CD4-positive, alpha-beta T cell treated with Interleukin-17A for 1 hour (primary cell): ENCODE results near the gene MYH9.

ENCODE experiments used
- DNase-seq: peaks from one replicate; pipeline ENCODE4 v3.0.0-alpha.2; 2020

MYH9 gene

GRCh38 chr22:36344106-36344827, 43.5 kb downstream of the MYH9 start:
- DNase-seq, result no peak

DNA sequence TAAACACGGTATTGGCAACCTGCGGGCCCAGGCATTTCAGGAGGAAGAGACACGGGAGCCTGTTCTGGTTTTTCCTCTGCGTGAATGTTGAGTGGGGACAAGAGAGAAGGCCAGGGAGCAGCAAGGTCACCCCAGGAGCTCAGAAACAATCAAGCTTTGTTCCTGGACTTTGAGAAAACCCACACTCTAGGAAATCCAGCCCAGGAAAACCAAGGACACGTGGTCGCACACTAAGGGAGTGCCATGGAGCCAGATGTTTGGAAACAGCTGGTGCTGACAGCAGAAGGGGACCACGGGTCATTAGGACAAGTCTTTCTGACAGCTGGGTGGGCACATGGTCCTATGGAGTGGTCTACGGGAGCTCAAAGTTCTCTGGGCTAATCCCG, 44.1 kb downstream of the MYH9 start:
- DNase-seq, result no peak

- no peak for DNase-seq
These were observed 44.6 kb downstream of the MYH9 start for GRCh38 chr22:36343070-36343719.

- no peak for DNase-seq
These were observed 46.1 kb downstream of the MYH9 start for GRCh38 chr22:36341640-36342041.

- no peak for DNase-seq
These were observed 47.1 kb downstream of the MYH9 start for GRCh38 chr22:36340621-36341020.

GRCh38 chr22:36339171-36340065, 48.3 kb downstream of the MYH9 start:
- DNase-seq, result no peak

- no peak for DNase-seq
These were observed 50.2 kb downstream of the MYH9 start for GRCh38 chr22:36337365-36338130.

DNA sequence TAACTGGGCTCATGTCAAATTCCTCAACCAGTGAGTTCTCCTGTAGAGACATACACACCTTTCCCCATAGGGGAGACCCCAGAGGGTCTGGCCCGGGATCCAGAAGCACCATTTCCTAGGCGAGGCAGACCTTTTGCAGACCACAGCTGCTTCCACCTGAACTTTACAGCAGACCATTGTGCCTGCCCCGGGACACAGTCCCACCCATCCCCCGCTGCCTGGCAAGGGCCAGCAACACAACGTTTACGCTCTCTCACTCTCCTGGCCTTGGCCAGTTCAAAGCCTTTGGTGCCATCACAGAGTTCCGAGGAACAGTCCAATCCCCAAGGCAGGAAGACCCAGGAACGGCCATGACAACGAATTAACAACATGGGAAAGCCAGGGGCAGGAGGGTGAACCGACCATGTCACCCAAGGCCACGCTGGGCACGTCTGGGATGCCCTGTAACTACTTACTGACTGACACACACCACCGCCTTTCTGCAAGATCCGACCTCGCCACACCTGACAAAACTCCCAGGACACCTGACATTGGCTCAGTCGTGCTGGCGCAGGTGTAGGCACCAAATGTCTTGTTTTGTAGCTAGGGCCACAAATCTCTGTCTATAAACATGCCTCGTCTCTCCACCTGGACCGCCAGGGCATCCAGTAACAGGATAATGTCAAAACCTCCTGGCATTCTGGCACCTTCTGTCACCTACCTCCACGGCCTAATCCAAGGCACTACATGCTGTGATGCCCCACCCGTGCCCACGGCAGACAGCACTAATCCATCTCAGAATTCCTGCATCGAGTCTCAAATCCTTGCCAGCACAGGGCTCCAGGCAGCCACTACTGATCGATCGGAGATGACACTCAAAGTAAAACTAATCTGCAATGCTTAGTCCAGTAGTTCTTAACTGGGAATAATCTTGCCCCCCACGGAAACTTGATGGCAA, 51.3 kb downstream of the MYH9 start:
- DNase-seq, result no peak

- peak; percentile 33 for DNase-seq
These were observed 52.1 kb downstream of the MYH9 start for GRCh38 chr22:36335621-36336020.

DNA sequence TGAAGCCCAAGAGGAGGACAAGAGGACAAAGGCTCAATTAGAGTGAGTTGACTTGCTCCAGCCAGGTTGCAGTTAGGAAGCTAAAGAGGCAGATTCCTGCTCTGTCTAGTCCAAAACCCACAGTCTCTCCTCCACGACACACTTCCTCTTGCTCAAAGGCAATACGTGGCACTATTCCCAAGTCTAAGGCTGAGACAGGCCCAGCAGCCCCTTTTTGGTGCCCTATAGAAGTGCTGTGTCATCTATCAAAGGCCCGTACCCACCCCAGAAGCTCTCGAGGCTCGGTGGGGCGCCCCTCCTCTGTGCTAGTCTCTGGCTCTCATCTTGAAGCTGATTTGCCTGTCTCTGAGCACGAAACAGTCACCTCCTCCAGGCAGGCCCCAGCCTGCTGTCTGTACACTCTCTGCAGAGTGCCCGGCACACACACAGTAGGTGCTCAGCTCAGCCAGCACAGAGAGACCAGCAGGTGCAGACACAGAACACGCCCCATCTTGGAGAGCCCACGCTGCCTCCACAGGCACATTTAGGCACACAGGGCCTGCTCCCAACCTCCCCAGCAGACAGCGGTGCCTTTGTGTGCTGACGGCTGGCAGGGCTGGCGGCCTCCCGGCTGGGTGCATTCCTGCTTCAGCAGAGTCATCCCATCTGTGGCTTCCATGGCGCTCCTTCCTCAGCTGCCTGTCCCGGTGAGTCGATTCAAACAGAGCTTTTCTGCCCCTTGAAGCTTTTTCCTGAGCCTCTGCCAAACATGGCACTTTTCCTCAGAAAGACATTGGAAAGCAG, 52.8 kb downstream of the MYH9 start:
- DNase-seq, result peak; percentile 47

DNA sequence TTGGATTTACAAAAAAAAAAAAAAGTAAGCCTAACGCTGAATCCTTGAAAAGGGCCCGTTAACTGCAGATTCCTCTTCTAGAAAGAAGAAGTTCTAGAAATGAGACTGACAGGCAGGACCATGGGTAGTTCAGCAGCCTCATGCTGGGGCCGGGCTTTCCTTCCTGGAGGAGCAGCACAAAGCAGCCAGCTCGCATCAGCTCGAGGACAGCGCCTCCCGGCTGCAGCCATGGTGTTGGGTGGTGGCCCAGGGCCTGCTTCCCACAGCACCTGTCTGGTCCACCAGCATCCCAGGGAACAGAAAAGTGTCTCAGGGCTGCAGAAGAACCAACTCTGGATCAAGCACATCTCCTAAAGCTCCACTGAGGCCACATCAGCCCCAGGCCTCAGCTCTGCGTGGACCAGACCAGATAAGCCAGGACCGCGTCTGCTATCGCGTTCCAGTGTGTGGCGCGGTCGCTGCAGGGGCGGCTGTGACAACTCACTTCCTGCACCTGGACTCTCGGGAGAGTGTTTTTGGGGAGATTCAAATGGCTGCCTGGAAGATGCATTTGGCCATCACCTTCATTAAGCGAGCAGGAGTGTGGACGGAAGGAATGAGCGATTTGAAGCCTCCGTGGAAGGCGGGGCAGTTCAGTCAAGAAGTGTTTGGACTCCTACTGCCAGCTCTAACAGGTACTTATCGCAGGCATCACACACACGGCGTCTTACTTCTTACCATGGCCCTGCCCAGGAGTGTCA, 53.5 kb downstream of the MYH9 start:
- peak; percentile 34 for DNase-seq

DNA sequence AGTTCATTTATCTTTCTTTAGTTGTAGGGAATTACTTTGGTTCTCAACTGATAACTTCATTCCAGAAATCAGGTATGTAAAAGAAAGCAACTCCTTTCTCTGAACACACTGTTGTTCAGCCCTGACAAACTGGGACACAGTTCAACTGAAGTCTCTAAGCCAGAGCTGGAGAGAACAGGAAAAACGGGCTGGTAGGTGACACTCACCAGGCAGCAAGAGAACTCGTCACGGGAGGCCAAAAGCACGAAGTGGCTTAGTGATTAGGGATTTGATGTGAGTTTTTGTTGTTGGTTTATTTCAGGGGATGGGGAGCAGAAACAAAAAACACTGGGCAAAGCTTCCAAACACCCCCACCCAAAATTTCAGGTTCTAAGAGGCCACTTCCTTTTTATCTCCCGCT, 54.1 kb downstream of the MYH9 start:
- no peak for DNase-seq

DNA sequence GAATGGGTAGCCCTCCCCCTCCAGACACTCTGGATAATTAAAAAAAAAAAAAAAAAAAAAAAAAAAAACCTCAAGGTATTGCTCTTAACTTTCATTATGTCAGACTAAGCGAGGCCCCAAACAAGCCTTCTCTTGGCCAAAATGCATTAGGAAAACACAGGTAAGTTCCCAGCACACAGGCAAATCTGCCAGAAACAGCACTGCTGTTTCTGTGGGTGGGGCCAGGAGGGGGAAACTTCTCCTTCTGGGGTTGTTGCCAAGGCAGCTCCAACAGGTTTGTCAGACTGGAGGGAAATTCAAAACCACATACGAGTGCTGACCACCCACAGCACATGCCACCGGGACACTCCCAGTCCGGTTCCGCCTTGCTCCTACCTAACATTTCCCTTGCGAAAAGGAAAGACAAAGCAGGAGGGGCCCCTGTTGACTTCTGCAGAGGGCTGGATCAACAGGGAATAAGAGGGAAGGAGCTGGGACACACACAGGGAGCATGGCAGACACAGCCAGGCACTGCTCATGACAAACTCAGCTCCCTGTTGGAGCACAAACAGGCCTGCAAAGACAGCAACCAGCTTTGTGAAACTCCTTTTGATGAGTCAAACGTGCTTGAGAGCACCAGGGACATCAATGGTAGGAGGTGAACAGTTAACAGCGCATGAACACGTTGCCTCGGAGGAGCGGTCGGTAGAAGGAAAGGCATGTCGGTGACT, 55.0 kb downstream of the MYH9 start:
- peak; percentile 65 for DNase-seq

- DNase-seq, result peak; percentile 70
These were observed 55.7 kb downstream of the MYH9 start for GRCh38 chr22:36331912-36332622.

GRCh38 chr22:36331306-36331911, 56.4 kb downstream of the MYH9 start:
- DNase-seq, result peak; percentile 85

- DNase-seq, result peak; percentile 29
These were observed 57.0 kb downstream of the MYH9 start for GRCh38 chr22:36330655-36331305.

- DNase-seq, result no peak
These were observed 57.6 kb downstream of the MYH9 start for GRCh38 chr22:36330127-36330526.
